CD4-positive, alpha-beta T cell treated with Interferon alpha-2 for 1 hour (primary cell): ENCODE data around the gene IRS1.

Experiments
- DNase-seq, 2 donors: peaks; one replicate each; pipeline ENCODE4 v3.0.0-alpha.2; 2020 to 2022

The IRS1 gene

DNA sequence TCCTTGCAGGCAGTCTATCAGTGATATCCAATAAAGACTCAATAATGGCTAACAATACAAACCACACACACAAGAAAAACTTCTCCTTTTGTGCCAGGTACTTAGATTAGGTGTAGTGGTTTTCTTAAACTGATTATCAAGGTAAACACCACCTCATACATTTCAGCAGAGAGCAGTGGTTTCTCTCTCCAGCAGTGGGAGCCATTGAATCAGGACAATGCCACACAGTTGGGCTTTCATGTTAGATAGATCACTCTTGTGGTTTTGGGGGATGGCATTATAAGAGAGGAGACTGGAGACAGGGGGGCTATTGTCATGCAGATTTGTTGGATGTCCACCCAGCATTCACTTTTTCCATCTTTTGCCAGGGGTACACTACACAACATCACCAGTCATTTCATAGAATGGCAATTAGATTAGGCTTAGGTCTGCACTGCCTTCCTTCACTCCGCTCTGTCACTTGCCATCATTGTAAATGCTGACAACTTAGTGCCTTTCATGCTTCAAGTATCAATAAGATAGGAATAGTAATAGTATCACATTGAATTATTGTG, 13.6 kb upstream of the IRS1 start:
- no peak for DNase-seq

DNA sequence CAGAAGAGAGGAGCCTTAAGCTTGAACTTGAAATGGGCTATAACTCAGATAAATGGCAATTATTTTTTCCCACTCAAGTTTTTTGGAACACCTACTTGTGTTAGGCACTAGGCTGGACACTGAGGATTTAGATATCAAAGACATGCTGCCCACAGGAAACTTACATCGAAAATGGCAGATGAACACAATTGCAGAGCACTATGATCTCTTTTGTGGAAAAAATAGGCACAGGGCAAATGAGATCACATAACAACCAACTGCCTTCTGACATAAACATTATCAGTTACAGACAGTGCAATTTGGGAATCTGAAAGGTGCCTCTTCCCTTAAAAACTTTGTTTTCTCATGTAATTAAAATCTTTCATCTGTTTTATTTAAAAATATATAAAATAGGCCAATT, 3.8 kb upstream of the IRS1 start:
- no peak for DNase-seq

DNA sequence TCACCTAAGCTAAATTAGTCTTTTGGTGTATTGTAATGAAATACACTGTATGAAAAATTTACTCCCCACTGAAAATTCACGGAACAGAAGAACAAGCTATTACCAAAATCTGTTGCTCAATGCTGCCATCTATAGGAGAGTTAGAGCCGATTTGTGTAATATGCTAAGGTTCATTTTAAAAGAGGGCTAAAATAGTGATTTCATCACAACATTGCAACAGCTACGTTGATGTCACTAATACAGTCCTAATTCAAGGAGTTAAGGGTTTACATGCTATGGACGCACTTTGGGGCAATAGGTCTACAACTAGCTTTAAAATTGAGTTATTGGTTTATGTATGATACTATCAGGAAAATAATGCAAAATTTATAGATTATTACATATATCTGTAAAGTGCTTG, 3.0 kb upstream of the IRS1 start:
- DNase-seq: peak in 1 of 2 donors; percentile 81

DNA sequence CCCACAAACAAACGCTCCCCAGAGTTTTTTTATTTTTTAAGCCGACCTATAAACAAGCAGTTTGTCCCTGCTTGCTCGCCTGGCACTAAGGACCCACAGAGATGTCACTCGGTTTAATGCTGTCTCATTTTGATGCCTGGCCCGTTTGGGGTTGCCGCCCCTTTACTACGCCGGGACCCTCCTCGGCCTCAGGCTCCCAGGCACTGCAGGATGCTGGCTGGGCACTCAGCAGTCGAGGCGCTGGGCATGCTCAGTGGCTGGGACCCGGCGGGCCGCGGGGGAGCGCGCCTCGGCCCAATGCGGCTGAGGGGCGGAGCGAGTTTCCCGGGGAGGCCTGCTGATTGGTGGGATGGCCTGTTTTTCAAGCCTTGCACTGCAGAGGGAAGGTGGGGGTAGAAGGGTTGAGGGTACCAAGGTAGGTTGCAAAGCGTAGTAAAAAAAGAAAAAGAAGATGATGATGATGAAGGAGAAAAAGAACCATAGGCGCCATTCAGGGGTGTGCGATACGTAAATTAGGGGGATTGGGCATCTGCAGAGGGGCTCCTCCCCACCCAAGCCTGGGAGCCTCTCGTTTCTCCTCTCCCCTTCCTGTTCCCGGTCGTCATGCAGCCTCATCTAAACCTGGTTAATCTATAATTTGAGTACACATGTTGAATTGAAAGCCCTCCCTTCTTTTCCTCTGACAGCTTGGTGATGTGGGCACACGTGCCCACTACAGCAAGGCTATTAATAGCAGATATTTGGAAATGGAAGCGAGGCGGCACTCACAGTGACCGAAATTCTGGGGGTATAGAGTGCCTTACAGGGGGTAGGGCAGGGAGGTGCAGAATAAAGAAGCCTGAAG, 1.5 kb upstream of the IRS1 start:
- peak; percentile 77 to 78 for DNase-seq

DNA sequence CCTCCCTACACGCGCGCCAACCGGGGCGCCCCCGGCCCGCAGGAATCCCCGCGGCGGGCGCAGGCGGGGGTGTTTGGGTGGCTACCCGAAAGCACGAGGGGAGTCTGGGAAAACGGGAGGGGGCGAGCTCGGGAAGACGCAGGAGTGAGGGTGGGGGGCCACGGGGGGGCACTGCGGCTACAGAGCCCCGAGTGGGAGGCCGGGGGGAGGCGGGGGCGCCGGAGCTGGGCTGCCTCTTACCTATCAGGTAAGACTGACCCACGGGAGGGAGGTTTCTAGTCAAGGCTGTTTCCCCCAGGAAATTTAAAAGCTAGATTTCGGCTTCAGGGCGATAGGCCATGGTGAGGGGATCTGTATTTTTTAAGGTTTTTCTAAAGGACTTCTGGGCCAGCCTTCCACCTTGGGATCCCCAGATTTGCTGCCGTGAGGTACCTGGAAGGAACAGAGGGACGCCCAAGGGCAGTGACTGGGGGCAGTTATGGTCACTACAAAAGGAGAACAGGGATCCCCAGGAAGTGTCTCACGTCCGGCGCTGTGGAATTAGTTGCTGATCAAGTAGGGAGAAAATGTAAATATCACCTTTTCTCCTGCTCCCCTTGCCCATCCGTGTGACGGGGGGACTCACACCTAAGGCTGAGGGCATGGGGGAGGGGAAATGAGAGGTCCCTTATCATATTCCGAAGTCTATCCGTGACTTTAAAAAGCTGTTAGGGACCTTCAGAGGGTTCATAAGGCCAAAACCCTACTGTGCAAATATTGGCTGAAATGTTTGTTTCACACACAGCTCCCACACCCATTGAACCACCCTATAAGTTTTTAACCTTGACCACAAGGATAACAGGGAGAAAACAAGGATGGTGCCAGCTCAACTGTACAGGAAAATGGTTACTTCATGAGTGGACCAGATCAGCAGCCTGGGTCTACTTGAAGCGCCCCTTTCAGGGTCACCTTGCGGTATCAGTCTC, 638 bp upstream of the IRS1 start:
- no peak for DNase-seq

DNA sequence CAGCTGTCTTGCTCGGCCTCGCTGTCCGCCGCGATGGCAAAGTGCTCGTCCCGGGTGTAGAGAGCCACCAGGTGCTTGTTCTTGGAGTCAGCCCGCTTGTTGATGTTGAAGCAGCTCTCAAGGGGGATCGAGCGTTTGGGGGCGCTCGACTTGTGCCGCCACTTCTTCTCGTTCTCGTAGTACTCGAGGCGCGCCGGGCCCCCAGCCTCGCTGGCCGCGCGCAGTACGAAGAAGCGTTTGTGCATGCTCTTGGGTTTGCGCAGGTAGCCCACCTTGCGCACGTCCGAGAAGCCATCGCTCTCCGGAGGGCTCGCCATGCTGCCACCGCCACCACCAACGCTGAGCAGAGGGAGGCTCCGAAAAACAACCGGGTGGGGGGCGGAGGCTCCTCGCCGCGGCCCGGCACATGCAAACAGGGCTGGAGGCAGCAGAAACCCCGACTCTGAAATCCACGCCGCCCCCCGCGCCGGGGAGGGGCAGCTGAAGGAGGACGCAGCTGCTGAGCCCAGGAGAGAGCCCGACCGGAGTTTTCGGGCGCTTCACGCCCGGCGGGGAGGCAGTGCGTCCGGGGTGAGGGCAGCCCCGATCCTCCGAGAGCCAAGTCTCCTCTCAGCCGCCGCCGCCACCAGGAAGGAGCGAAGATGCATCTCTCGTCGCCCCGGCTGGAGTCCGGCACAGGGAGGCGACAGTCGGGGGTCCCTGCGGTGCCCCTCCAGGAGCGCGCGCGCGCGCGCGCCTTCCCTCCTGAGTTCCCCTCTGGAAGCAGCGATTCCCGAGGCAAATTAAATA, 1.0 kb downstream of the IRS1 start:
- peak; percentile 46 to 52 for DNase-seq

DNA sequence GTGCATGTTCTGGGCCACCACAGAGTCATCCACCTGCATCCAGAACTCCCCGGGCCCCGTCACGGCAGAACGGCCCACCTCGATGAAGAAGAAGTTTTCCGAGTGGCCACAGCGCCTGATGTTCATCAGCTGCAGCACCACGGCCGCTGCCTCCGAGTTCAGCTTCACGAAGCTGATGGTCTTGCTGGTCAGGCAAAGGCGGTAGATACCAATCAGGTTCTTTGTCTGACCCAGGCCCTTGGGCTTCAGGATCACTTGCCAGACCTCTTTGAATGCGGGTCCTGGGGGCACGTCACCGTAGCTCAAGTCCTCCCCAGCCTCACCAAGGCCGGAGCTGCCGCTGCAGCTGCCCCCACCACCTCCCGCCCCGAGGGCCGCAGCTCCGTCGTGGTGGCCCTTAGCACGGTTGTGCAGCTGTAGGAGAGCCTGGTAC, 1.6 kb downstream of the IRS1 start:
- no peak for DNase-seq

DNA sequence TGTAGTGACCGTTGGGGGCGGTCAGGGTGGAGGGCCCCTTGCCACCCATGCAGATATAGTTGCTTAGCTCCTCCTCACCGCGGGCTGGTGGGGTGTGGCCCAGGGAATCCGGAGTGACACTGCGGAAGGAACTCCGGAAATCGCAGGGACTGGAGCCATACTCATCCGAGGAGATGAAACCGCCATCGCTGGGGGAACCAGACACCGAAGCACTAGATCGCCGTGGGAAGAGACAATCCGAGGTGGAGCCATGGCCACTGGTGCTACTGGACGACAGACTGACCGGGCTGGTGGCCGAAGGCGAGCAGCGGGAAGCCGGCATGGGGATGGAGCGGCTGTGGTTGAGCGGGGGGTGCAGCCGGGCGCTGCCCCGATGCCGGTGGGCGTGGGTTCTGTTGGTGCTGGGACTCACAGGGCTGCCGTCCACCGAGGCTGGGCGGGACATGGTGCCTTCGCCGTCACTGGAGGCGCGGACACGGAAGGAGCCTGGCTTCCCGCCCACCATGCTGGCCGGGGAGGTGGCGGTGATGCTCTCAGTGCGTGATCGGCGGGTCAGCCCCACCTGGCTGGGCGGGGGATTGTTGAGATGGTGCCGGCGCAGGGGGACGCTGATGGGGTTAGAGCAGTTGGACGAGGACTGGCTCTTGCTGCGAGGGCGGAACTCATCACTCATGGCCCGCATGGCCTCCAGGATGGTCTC, 2.2 kb downstream of the IRS1 start:
- no peak for DNase-seq

DNA sequence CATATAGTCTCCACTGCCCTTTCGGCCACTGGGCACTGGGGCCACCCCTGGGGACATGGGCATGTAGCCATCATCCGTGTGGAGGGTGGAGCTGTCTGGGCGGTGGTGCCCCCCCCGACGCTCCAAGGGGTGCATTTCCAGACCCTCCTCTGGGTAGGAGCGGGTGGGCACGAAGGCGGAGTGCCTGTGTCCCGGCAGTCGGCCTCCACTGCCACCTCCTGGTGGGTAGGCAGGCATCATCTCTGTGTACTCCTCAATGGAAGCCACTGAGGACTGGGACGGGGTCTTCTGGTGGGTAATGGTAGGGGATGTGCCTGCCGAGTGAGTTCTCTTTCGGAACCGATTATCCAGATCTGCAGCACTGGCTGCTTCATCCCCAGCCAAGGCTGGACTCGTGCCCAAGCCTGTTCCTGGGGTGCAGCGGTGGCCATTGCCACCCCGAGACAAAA, 2.8 kb downstream of the IRS1 start:
- DNase-seq: no peak

DNA sequence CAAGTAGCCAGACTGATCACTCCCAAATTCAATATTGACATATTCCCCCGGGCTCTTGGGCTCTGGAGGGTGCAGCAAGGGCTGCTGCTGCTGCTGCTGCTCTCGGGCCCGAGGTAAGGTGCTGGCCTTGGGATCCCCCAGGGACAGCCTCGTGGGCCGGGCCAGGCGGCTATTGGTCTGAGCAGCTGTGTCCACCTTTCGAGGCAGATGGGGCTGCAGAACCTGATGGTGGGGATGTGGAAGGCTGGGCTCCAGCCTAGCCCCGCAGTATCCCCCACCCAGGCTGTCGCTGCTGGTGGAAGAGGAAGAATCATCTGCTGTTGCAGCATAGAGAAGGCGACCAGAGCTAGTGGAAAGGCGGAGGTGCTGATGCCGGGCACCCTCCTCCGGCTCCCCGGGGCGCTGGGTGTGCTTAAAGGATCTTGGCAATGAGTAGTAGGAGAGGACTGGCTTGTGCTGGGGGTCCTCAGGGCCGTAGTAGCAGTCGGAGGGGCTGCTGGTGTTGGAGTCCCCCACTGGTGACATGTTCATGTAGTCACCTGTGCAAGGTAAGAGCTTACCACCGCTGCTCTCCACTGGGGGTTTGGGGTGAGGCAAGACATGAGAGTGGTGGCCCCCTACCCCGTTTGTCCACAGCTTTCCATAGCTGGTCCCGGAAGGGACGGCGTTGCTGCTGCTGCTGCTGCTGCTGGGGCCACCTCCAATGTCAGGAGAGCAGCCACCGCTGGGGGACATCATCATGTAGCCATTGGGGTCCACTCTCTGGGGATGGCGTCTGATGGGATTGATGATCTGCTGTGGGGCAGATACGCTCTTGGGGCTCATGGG, 3.4 kb downstream of the IRS1 start:
- DNase-seq: no peak

DNA sequence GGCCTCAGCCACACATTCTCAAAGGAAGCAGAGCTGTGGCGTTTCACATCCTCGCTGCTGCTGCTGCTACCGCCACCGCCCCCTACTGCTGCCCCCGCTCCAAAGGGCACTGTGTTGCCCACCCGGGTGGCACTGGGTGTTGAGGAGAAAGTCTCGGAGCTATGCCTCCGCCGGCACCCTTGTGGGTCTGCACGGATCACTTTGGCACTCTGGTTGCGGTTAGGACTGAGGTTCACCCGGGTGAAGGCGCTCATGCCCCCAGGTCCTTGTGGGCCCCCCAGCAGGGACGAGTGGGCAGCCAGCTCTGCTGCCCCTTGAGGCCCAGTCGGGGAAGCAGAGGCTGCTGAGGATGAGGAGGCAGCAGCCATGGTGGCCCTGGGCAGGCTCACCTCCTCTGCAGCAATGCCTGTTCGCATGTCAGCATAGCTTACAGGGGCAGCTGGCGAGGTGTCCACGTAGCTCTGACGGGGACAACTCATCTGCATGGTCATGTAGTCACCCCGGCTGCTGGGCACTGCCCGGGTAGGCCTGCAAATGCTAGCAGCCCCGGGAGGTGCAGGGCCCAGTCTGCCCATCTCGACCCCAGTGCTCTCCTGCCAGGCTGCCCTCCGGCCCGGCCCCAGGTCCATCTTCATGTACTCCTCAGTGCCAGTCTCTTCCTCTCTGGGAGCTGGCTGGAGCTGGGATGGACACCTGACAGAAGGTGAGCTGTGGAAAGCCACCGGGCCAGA, 4.2 kb downstream of the IRS1 start:
- DNase-seq: no peak

DNA sequence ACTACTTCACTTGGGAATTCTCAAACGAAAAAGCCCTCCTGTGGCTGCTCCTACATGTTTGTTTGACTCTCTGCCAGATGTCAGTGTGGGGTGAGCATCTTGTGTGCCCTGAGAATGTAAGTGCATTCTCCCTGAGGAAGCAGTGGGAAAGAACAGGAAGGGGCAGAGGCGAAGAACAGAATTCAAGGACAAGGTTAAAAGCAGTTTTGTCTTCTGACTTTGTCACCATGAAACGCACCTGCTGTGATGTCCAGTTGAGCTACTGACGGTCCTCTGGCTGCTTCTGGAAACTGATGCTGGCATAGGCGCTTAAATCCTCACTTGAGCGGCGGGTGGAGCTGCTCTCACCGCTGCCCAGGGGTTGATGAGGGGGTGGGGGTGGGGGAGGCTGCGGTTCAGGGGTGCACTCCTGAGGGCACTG, 4.9 kb downstream of the IRS1 start:
- DNase-seq: no peak

DNA sequence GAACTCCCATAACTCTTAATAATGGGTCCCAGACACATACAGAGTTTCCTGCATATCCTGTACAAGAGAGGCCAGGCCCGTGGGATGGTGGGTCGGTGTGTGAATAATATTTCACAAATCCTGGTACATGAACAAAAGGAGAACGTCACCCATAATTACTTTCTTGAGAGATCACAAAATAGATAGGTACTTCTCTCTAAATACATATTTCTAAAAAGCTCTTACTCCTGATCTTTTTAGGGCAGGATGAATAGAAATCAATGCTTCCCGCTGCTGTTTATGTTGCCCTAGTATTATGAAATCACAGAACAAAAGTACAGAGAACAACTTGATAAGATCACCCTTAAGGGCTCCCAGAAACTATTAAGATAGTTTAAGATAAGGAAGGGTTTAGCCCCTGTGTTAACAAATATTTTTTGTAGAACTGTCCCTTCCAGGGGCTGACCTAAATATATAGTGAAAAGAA, 5.4 kb downstream of the IRS1 start:
- no peak for DNase-seq

DNA sequence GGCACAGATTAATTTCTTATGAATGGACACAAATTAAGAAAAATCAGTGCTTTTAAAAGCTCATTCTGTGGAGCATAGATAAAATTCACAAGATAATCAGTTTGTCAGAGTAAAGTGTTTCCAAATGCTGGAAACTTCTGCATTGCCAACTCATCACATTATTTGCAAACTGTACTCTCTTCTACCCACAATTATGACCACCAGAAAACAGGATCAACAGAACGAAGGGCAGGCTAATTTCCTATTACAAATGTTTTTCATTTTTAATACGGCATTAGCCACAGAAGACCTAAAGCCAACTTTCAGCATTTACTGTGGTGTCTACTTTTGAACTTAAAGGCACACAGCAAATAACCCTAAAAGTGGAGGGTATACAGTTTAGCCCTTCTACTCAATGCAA, 6.0 kb downstream of the IRS1 start:
- DNase-seq: no peak

DNA sequence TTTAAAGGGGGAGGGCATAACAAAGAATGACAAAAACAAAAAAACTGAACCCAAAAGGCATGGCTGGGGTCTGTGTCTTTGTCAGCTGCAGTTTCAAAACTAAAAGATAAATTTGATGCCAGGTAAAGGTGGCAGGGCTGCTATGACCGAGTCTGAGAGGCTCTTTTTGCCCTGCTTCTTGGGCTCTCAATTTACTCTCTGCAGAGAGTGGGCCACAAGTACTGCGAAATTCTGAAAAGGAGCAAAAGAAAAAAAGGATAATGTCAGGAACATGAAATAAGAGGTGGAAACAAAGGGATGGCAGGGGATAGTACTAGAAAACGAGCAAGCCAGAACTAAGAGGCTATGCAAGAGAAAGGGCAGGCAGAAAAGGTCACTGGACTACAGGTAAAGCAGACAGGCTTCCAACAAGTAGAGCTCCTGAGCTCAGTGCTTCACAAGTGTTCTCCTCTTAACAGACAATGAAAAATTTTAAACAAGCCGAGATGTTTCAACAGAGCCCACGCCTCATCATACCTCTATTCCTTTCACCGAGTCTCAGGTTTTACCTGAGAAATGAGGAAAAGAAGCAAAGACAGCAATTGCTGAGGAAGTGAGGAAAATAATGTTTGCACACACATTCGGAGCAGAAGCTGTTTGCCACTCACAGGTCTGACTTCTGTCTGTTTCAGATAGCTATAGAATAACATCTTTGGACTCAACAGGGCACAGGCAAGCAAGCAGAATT, 7.3 kb downstream of the IRS1 start:
- no peak for DNase-seq

DNA sequence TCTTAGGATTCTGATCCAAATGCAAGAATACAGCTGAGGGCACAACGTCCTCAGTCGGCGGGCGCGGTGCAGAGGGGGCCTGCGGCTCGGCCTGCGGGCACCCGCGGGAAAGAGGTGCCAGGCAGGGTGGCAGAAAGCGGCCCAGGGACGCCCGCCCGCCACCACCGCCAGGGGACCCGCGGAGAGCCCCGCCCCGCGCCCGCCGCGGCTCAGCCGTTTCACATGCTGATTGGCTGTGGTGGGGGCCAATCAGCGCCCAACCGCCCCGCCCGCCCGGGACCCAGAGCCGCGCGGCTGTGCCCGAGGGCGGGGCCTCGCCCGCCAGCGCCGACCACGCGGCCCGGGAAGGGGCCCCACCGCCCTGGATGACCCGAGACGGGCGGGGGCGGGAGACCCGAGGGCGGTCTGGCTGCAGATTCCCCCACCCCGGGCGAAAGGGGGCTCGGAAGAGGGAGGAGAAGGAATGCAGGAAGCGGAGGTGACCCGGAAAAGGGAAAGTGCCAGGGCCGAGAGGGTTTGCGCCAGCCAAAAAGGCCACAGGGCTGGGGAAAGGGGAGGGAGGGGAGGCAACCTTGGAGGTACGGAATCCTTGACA, 8.0 kb downstream of the IRS1 start:
- DNase-seq: peak; percentile 89 to 93

DNA sequence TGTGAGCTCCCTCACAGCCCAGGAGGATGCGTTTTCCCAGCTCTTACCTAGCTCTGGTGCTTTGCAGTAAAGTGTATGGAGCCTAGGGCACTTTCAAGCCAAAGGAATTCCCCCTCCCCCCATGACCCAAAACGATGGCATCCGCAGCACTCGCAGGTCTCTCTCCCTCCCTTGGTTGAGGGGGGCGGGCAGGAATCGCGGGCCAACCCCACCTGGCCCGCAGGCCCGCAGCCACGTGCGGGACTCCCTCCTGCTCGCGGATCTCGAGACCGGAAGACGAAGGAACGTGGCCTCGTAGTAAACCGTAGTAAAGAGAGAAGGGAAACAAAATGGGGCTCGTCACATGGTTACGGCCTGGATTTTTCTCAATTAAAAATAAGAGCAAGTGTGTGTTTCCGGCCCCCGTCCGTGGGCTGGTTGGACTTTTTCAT, 8.5 kb downstream of the IRS1 start:
- DNase-seq: peak; percentile 67 to 82

DNA sequence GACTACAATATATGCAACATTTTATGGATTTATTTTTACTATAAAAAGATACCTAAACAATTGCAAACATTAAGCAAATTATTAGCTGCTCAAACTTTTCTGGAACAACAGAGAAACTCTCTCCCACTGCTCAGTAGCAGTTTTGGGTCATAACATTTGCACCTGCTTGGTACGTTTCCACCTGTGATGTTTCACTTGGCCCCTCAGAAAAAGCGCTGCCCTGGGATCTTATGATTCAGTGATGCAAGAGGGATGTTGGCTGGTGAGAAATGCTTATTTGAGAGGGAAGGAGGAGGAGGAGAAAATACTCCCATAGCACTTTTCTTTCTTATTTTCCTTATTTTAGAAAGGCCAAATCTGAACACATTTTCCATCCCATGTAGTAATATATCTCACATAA, 9.2 kb downstream of the IRS1 start:
- no peak for DNase-seq

DNA sequence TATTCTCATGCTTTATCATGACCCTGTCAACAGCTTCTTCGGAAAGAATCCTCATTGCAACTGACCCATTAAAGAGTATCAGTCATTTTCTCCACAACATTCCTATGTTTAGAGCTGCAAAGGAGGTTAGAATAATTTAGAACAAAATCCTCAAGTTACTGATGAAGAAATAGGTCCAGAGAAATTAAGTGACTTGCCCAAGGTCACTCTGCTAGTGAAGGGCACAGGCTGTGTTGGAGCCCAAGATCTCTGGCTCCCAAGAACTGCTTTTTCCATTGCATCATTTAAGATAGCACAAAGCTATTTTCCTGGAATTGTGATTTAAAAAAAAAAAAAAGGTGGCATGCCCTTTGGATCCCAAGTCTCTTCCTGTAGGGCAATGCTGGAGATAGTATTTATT, 9.6 kb downstream of the IRS1 start:
- no peak for DNase-seq
